H1 (cell line): Measurements from ENCODE around the gene CHST2. TPM values are rescaled to one million over a fixed set of nuclear protein-coding genes. Genes with fewer than 3 reads are reported as not detected.

Experiments
- CTCF ChIA-PET: fragments of 300-600 bp; sonication (Branson Sonifier 250); formaldehyde crosslinking; loops from one replicate; lab custom pipeline; 2021; ENCODE audit not compliant: partially characterized antibody; lab: Charles Lee
- POLR2A ChIA-PET: fragments of 300-600 bp; sonication (Branson Sonifier 250); formaldehyde crosslinking; loops from one replicate; lab custom pipeline; 2021; ENCODE audit warnings: inconsistent platforms; ENCODE audit not compliant: partially characterized antibody; lab: Charles Lee
- DNase-seq, 2 experiments: peaks; one replicate each; pipeline versions ENCODE4 v3.0.0 to v3.0.0-alpha.2; 2010 to 2022; ENCODE audit warnings: low spot score in 2 of 2, low read depth in 1 of 2, mixed read lengths in 1 of 2
- FAIRE-seq: peaks from 2 replicates; lab custom pipeline; 2011; peaks lifted over from hg19 to GRCh38; lab: Jason Lieb, UNC
- H2AFZ ChIP-seq: 2 replicates; pipeline ENCODE4 v1.8.1; 2012; ENCODE audit warnings: low read length, inconsistent platforms
- H2AK5ac ChIP-seq: 2 replicates; pipeline ENCODE4 v1.6.1; 2013; ENCODE audit warnings: low read depth, low read length
- H2BK120ac ChIP-seq: replicated peaks from 2 replicates; pipeline ENCODE3; 2013; ENCODE audit warnings: low read depth, low read length, inconsistent platforms
- H2BK12ac ChIP-seq: 2 replicates; pipeline ENCODE4 v1.6.1; 2013; ENCODE audit warnings: low read depth, low read length
- H2BK15ac ChIP-seq: 2 replicates; pipeline ENCODE4 v1.6.1; 2013; ENCODE audit warnings: low read length
- H2BK20ac ChIP-seq: 2 replicates; pipeline ENCODE4 v1.6.1; 2013; ENCODE audit warnings: low read length
- H2BK5ac ChIP-seq: 2 replicates; pipeline ENCODE4 v1.6.1; 2013; ENCODE audit warnings: low read depth, low read length
- H3K14ac ChIP-seq: 2 replicates; pipeline ENCODE4 v1.6.1; 2013; ENCODE audit warnings: inconsistent platforms; ENCODE audit not compliant: insufficient read length
- H3K18ac ChIP-seq: 2 replicates; pipeline ENCODE4 v1.6.1; 2013; ENCODE audit warnings: low read length; ENCODE audit errors: extremely low read depth
- H3K23ac ChIP-seq: 2 replicates; pipeline ENCODE4 v1.6.1; 2013; ENCODE audit warnings: inconsistent platforms; ENCODE audit not compliant: insufficient read length
- H3K23me2 ChIP-seq: 2 replicates; pipeline ENCODE4 v1.6.1; 2013; ENCODE audit warnings: low read depth, low read length
- H3K27ac ChIP-seq: 2 replicates; pipeline ENCODE4 v1.6.1; 2011; ENCODE audit warnings: low read depth, low read length, inconsistent platforms
- H3K27me3 ChIP-seq, 4 experiments: replicated peaks in 1 of 4; 1 replicate in 1 of 4; 2 replicates in 3 of 4; pipeline versions ENCODE4 v1.6.1 to v1.8.1; 2011 to 2013; ENCODE audit warnings: low read length in 3 of 4, mild to moderate bottlenecking in 3 of 4, inconsistent platforms in 2 of 4, mixed read lengths in 2 of 4, moderate library complexity in 1 of 4; ENCODE audit not compliant: control insufficient read depth in 3 of 4, insufficient read depth in 3 of 4; ENCODE audit errors: extremely low read depth in 1 of 4
- H3K36me3 ChIP-seq, 4 experiments: 2 replicates each; pipeline versions ENCODE4 v1.6.1 to v1.8.1; 2011 to 2013; ENCODE audit warnings: mild to moderate bottlenecking in 4 of 4, low read length in 3 of 4, moderate library complexity in 2 of 4, control low read depth in 1 of 4, inconsistent platforms in 1 of 4; ENCODE audit not compliant: insufficient read depth in 4 of 4, control insufficient read depth in 2 of 4
- H3K4ac ChIP-seq: replicated peaks from 2 replicates; pipeline ENCODE3; 2013; ENCODE audit warnings: low read length, low read depth, mixed read lengths, inconsistent platforms; ENCODE audit not compliant: insufficient read length
- H3K4me1 ChIP-seq, 4 experiments: replicated peaks in 1 of 4; 1 replicate in 1 of 4; 2 replicates in 3 of 4; pipeline versions ENCODE4 v1.6.1 to v1.8.1; 2011 to 2013; ENCODE audit warnings: low read length in 3 of 4, inconsistent platforms in 2 of 4, mixed read lengths in 1 of 4; ENCODE audit not compliant: insufficient read depth in 4 of 4, control insufficient read depth in 3 of 4
- H3K4me2 ChIP-seq, 2 experiments: 2 replicates each; pipeline versions ENCODE4 v1.6.1 to v1.8.1; 2011 to 2013; ENCODE audit warnings: low read depth in 2 of 2, low read length in 2 of 2, control low read depth in 1 of 2, inconsistent platforms in 1 of 2, mild to moderate bottlenecking in 1 of 2; ENCODE audit not compliant: insufficient read depth in 1 of 2
- H3K4me3 ChIP-seq, 4 experiments: fragments of 200-600, 300-600 bp in 1 of 4; sonication (generic), shearing (Covaris generic), sonication (Bioruptor Twin) in 1 of 4; 2 replicates each; pipeline versions ENCODE4 v1.5.1 to v1.8.1; 2011 to 2016; ENCODE audit warnings: low read length in 4 of 4, low read depth in 3 of 4, control low read depth in 2 of 4, inconsistent platforms in 2 of 4, mild to moderate bottlenecking in 2 of 4, mixed read lengths in 1 of 4, moderate library complexity in 1 of 4; ENCODE audit not compliant: insufficient read depth in 2 of 4; ENCODE audit errors: extremely low read depth in 1 of 4
- H3K56ac ChIP-seq: replicated peaks from 2 replicates; pipeline ENCODE3; 2013; ENCODE audit warnings: low read depth, mild to moderate bottlenecking, mixed read lengths, low read length, inconsistent platforms; ENCODE audit not compliant: insufficient read length
- H3K79me1 ChIP-seq: 2 replicates; pipeline ENCODE4 v1.6.1; 2013; ENCODE audit warnings: low read depth, low read length, control low read depth
- H3K79me2 ChIP-seq, 2 experiments: 2 replicates each; pipeline versions ENCODE4 v1.6.1 to v1.8.1; 2012 to 2013; ENCODE audit warnings: low read length in 2 of 2, mild to moderate bottlenecking in 2 of 2, inconsistent platforms in 1 of 2; ENCODE audit not compliant: insufficient read depth in 2 of 2, control insufficient read depth in 1 of 2
- H3K9ac ChIP-seq, 4 experiments: replicated peaks in 1 of 4; 1 replicate in 1 of 4; 2 replicates in 3 of 4; pipeline versions ENCODE4 v1.6.1 to v1.8.1; 2011 to 2013; ENCODE audit warnings: low read depth in 3 of 4, low read length in 3 of 4, control low read depth in 2 of 4, mild to moderate bottlenecking in 2 of 4, moderate library complexity in 2 of 4, inconsistent platforms in 1 of 4; ENCODE audit errors: extremely low read depth in 1 of 4
- H3K9me3 ChIP-seq, 2 experiments: 2 replicates each; pipeline versions ENCODE4 v1.6.1 to v1.8.1; 2012 to 2013; ENCODE audit warnings: mild to moderate bottlenecking in 2 of 2, moderate library complexity in 2 of 2, control low read depth in 1 of 2, inconsistent platforms in 1 of 2, low read depth in 1 of 2, low read length in 1 of 2, mixed read lengths in 1 of 2; ENCODE audit not compliant: insufficient read depth in 2 of 2
- H4K20me1 ChIP-seq, 2 experiments: replicated peaks in 1 of 2; 2 replicates each; pipeline versions ENCODE3 to v1.8.1; 2011 to 2013; ENCODE audit warnings: inconsistent platforms in 2 of 2, low read length in 2 of 2, mild to moderate bottlenecking in 1 of 2; ENCODE audit not compliant: insufficient read depth in 2 of 2, control insufficient read depth in 1 of 2
- H4K5ac ChIP-seq: 2 replicates; pipeline ENCODE4 v1.6.1; 2013; ENCODE audit warnings: low read length, low read depth, mixed read lengths, inconsistent platforms; ENCODE audit not compliant: insufficient read length
- H4K8ac ChIP-seq: 2 replicates; pipeline ENCODE4 v1.8.0; 2013; ENCODE audit warnings: mild to moderate bottlenecking, moderate library complexity, low read length, inconsistent platforms; ENCODE audit not compliant: insufficient read depth; ENCODE audit errors: extremely low read depth
- H4K91ac ChIP-seq: replicated peaks from 2 replicates; pipeline ENCODE3; 2013; ENCODE audit warnings: low read length, mixed read lengths, inconsistent platforms; ENCODE audit not compliant: insufficient read length
- ASH2L ChIP-seq: fragments of 200-600, 300-600 bp; sonication (generic); IDR thresholded peaks from one replicate; pipeline ENCODE4 v1.7.1; 2017; ENCODE audit warnings: low read length
- ATF2 ChIP-seq: IDR thresholded peaks from 2 replicates; pipeline ENCODE4 v1.6.1; 2012; ENCODE audit warnings: low read length, inconsistent platforms
- BACH1 ChIP-seq: IDR thresholded peaks from 2 replicates; pipeline ENCODE4 v1.6.1; 2012; ENCODE audit warnings: low read length, improper control_type of control experiment
- CEBPB ChIP-seq: IDR thresholded peaks from 2 replicates; pipeline ENCODE4 v1.6.1; 2012; ENCODE audit warnings: low read depth, low read length
- CTBP2 ChIP-seq: IDR thresholded peaks from 2 replicates; pipeline ENCODE4 v1.7.0; 2011; ENCODE audit warnings: borderline replicate concordance, mild to moderate bottlenecking, moderate library complexity, mixed read lengths, low read length; ENCODE audit not compliant: insufficient read depth, insufficient read length
- GTF2F1 ChIP-seq: IDR thresholded peaks from 2 replicates; pipeline ENCODE4 v1.6.1; 2012; ENCODE audit warnings: low read depth, low read length, improper control_type of control experiment, borderline replicate concordance
- NANOG ChIP-seq: IDR thresholded peaks from 2 replicates; pipeline ENCODE4 v1.6.1; 2011; ENCODE audit warnings: low read length, low read depth, mild to moderate bottlenecking, inconsistent platforms; ENCODE audit not compliant: insufficient read depth, poor library complexity, severe bottlenecking
- SAP30 ChIP-seq: fragments of 300-600 bp; sonication (generic); IDR thresholded peaks from 2 replicates; pipeline ENCODE4 v1.7.1; 2012; ENCODE audit warnings: low read length, moderate library complexity, mild to moderate bottlenecking, inconsistent platforms; ENCODE audit not compliant: insufficient read depth, insufficient replicate concordance
- TAF1 ChIP-seq: IDR thresholded peaks from 2 replicates; pipeline ENCODE4 v1.6.1; 2011; ENCODE audit warnings: mild to moderate bottlenecking, low read depth, low read length
- WGBS, 2 experiments: shearing (Covaris generic) in 1 of 2; methylation state at CpG; one replicate each; pipeline versions ENCODE4 v1.1.6 to v1.1.7; 2013 to 2015; ENCODE audit warnings: low lambda C conversion rate in 2 of 2, mixed read lengths in 2 of 2, inconsistent platforms in 1 of 2, low coverage in 1 of 2, missing lambda C conversion rate in 1 of 2; ENCODE audit not compliant: insufficient replicate concordance in 2 of 2, insufficient coverage in 1 of 2, insufficient read length in 1 of 2; ENCODE audit errors: extremely low coverage in 1 of 2, missing lambda C conversion rate in 1 of 2; 5-methylcytosine and 5-hydroxymethylcytosine counted together
- polyA plus RNA-seq, 7 experiments: library from polyadenylated mRNA; depleted of rRNA in 3 of 7; stranded (reverse) in 5 of 7; unstranded in 2 of 7; fragments of >200 nt in 5 of 7; fragments of 200-250 nt in 2 of 7; gene quantifications; 1 replicate in 5 of 7; 2 replicates in 1 of 7; 4 replicates in 1 of 7; pipeline versions ENCODE4 v1.2.1 to v1.2.3, GENCODE V29; 2011 to 2013; ENCODE audit warnings: missing spikeins in 2 of 7, mixed read lengths in 2 of 7
- total RNA-seq: library from RNA; stranded (reverse); fragmentation: NEBNext Ultra II Directional; extraction: Animal tissue kit (Norgen Biotek cat#: 25700); gene quantifications from 2 replicates; pipeline ENCODE4 v1.2.1, GENCODE V29; 2021
- TF ChIP-seq, protein P1 (sequence below): IDR thresholded peaks from 2 replicates; pipeline ENCODE4 v1.6.1; 2012; ENCODE audit warnings: inconsistent platforms

Gene CHST2
- total and polyA plus RNA-seq, 2 of the 8 experiments (the other 6 are each of a cell fraction or from before 2014, with no cell fraction given), result 3.2 to 15.1 TPM

- no peak for FAIRE-seq
- no peak overlapping the region for H2AFZ ChIP-seq
- no peak overlapping the region for H3K14ac ChIP-seq
- ChIA-PET POLR2A (no interaction called here), CTCF (interaction anchor here (0.6 to 1.5 kb wide), 6 partner anchors 10 to 301 kb away, joined by 3 to 5 read pairs (median 3); partner anchors contain the start of gene CHST2)
- H3K4me3 ChIP-seq, result no peak overlapping the region
- H3K79me1 ChIP-seq, result no peaks in the 10 kb centered on the region
- H3K27me3 ChIP-seq, result no peaks in the 10 kb centered on the region
- H4K20me1 ChIP-seq, result no peaks in the 10 kb centered on the region
- no peaks in the 10 kb centered on the region for H3K23me2 ChIP-seq
- WGBS, 2 experiments, result 91% methylated on average over 3 of the region's 3 CpGs; no CpG with 5 or more reads in 1 of the 2 experiments
- H2BK15ac ChIP-seq, result no peak overlapping the region
- no peak overlapping the region for H3K27ac ChIP-seq
- H3K4ac ChIP-seq, result no peak overlapping the region
- no peak overlapping the region for H4K91ac ChIP-seq
- no peak overlapping the region for H2AK5ac ChIP-seq
- no peak overlapping the region for H3K9ac ChIP-seq
- H3K18ac ChIP-seq, result no peak overlapping the region
- H2BK120ac ChIP-seq, result no peak overlapping the region
- no peak overlapping the region for H4K8ac ChIP-seq
- H3K4me2 ChIP-seq, result no peak overlapping the region
- no peak overlapping the region for H3K56ac ChIP-seq
- H3K36me3 ChIP-seq, result no peaks in the 10 kb centered on the region
- H3K23ac ChIP-seq, result no peak overlapping the region
- H2BK5ac ChIP-seq, result no peak overlapping the region
- no peaks in the 10 kb centered on the region; a peak in 1 of 4 replicates for H3K9me3 ChIP-seq
- H3K4me1 ChIP-seq, result peaks cover 0 to 9% (median 3%) of the 10 kb centered on the region in 4 experiments; a peak in 3 of 7 replicates
- DNase-seq, result no peak
- no peaks in the 10 kb centered on the region for H3K79me2 ChIP-seq
- no peak overlapping the region for H2BK12ac ChIP-seq
- no peak overlapping the region for H4K5ac ChIP-seq
- H2BK20ac ChIP-seq, result no peak overlapping the region
- TF ChIP-seq, protein P1, sequence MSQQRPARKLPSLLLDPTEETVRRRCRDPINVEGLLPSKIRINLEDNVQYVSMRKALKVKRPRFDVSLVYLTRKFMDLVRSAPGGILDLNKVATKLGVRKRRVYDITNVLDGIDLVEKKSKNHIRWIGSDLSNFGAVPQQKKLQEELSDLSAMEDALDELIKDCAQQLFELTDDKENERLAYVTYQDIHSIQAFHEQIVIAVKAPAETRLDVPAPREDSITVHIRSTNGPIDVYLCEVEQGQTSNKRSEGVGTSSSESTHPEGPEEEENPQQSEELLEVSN, result no peak
- TF ChIP-seq CEBPB, result no peak
- no peak for TF ChIP-seq BACH1
- no peak for TF ChIP-seq GTF2F1
- TF ChIP-seq ASH2L, result no peak
- TF ChIP-seq TAF1, result no peak
- no peak for TF ChIP-seq CTBP2
- TF ChIP-seq SAP30, result no peak
- TF ChIP-seq NANOG, result no peak
- TF ChIP-seq ATF2, result no peak
Observed at GRCh38 chr3:143132246-143132980, 12.8 kb downstream of the CHST2 start.
